GM12878 (cell line): ENCODE data around the gene KNSTRN. TPM values are rescaled to one million over a fixed set of nuclear protein-coding genes. Genes with fewer than 3 reads are reported as not detected.

ENCODE experiments used
- ATAC-seq: fragments of 200-7000 bp; cut with Tn5 transposase; 3 replicates; pipeline ENCODE4 v1.9.1; 2020; ENCODE audit warnings: mild to moderate bottlenecking, moderate library complexity
- BruUV-seq: library from RNA; stranded (reverse); fragments of 400-500 nt; replicated peaks from 2 replicates; lab custom pipeline; 2021; lab: Mats Ljungman, UMichigan
- CTCF ChIA-PET: fragments of 300-600 bp; sonication (Branson Sonifier 250); formaldehyde crosslinking; extraction: SDS; loops from one replicate; lab custom pipeline; 2021; ENCODE audit warnings: inconsistent platforms; lab: Yijun Ruan, JAX
- POLR2A ChIA-PET: fragments of 350-600 bp; formaldehyde crosslinking; extraction: SDS; loops from one replicate; lab custom pipeline; 2021; ENCODE audit warnings: inconsistent platforms; lab: Charles Lee
- RAD21 ChIA-PET: fragments of 300-600 bp; sonication (Branson Sonifier 250); formaldehyde crosslinking; loops from one replicate; lab custom pipeline; 2023; ENCODE audit warnings: antibody characterized with exemption; ENCODE audit not compliant: unreplicated experiment; lab: Charles Lee
- SMC1A ChIA-PET: fragments of 300-600 bp; sonication (Branson Sonifier 250); formaldehyde crosslinking; loops from one replicate; lab custom pipeline; 2023; ENCODE audit not compliant: unreplicated experiment, uncharacterized antibody; lab: Charles Lee
- DNase-seq: peaks from one replicate; pipeline ENCODE4 v3.0.0-alpha.2; 2011; ENCODE audit warnings: low read depth, low spot score
- FAIRE-seq: peaks from 3 replicates; lab custom pipeline; 2011; peaks lifted over from hg19 to GRCh38; lab: Jason Lieb, UNC
- H2AFZ ChIP-seq: 2 replicates; pipeline ENCODE4 v1.6.0; 2011; ENCODE audit warnings: low read depth, low read length, control low read depth; ENCODE audit not compliant: control insufficient read depth
- H3K27ac ChIP-seq: 2 replicates; pipeline ENCODE4 v1.5.1; 2011; ENCODE audit warnings: control low read depth; ENCODE audit not compliant: control insufficient read depth, insufficient read depth
- H3K27me3 ChIP-seq, 2 experiments: replicated peaks in 1 of 2; 2 replicates each; pipeline versions ENCODE4 v1.6.0 to v1.6.1; 2011; ENCODE audit warnings: low read length in 1 of 2; ENCODE audit not compliant: control insufficient read depth in 2 of 2, insufficient read depth in 2 of 2
- H3K36me3 ChIP-seq, 2 experiments: 2 replicates each; pipeline ENCODE4 v1.5.1; 2011; ENCODE audit warnings: low read length in 1 of 2; ENCODE audit not compliant: control insufficient read depth in 2 of 2, insufficient read depth in 2 of 2
- H3K4me1 ChIP-seq: 2 replicates; pipeline ENCODE4 v1.6.1; 2011; ENCODE audit warnings: mild to moderate bottlenecking, low read length, moderate library complexity, mixed read lengths; ENCODE audit not compliant: control insufficient read depth, insufficient read depth
- H3K4me2 ChIP-seq: 2 replicates; pipeline ENCODE4 v1.6.0; 2011; ENCODE audit warnings: control low read depth; ENCODE audit not compliant: control insufficient read depth, insufficient read depth
- H3K4me3 ChIP-seq: fragments of 200-600 bp; sonication (generic); 2 replicates; pipeline ENCODE4 v1.5.1; 2016
- H3K79me2 ChIP-seq: 2 replicates; pipeline ENCODE4 v1.6.0; 2011; ENCODE audit warnings: low read length; ENCODE audit not compliant: control insufficient read depth, insufficient read depth
- H3K9ac ChIP-seq: 2 replicates; pipeline ENCODE4 v1.8.0; 2011; ENCODE audit warnings: low read length, control low read depth, mixed read lengths; ENCODE audit not compliant: control insufficient read depth, insufficient read depth
- H3K9me3 ChIP-seq: replicated peaks from 3 replicates; pipeline ENCODE4 v1.5.1; 2011; ENCODE audit warnings: mild to moderate bottlenecking, low read length; ENCODE audit not compliant: control insufficient read depth, insufficient read depth
- H4K20me1 ChIP-seq: 2 replicates; pipeline ENCODE4 v1.6.0; 2011; ENCODE audit not compliant: control insufficient read depth, insufficient read depth
- BCL11A ChIP-seq: IDR thresholded peaks from 2 replicates; pipeline ENCODE4 v1.6.1; 2011; ENCODE audit warnings: low read depth, low read length
- BHLHE40 ChIP-seq, 2 experiments: fragments of 450-650 bp in 1 of 2; IDR thresholded peaks; 2 replicates each; pipeline ENCODE4 v1.6.1; 2011 to 2017; ENCODE audit warnings: low read depth in 2 of 2, borderline replicate concordance in 1 of 2, improper control_type of control experiment in 1 of 2, low read length in 1 of 2, mild to moderate bottlenecking in 1 of 2
- FOS ChIP-seq: IDR thresholded peaks from 3 replicates; pipeline ENCODE4 v1.6.1; 2011; ENCODE audit warnings: borderline replicate concordance; ENCODE audit not compliant: insufficient read length; ENCODE audit errors: extremely low read depth
- FOXK2 ChIP-seq: fragments of 450-650 bp; IDR thresholded peaks from 2 replicates; pipeline ENCODE4 v1.6.1; 2017; ENCODE audit warnings: mild to moderate bottlenecking, moderate library complexity
- GATAD2B ChIP-seq: fragments of 450-650 bp; conservative IDR thresholded peaks from 2 replicates; pipeline ENCODE4 v1.6.1; 2017; ENCODE audit warnings: low read depth, mild to moderate bottlenecking, moderate library complexity
- KAT2A ChIP-seq: conservative IDR thresholded peaks from 2 replicates; pipeline ENCODE4 v1.6.1; 2011; ENCODE audit warnings: low read depth, low read length; ENCODE audit not compliant: control insufficient read depth
- WGBS: methylation state at CpG from one replicate; pipeline ENCODE4 v1.1.6; 2016; ENCODE audit warnings: low lambda C conversion rate; ENCODE audit not compliant: insufficient replicate concordance, insufficient coverage; ENCODE audit errors: missing lambda C conversion rate; 5-methylcytosine and 5-hydroxymethylcytosine counted together
- in situ Hi-C: fragments of 300-500 bp; cut with MboI; formaldehyde crosslinking; loops from 9 replicates; pipeline ENCODE4 v1.14.3; 2018; ENCODE audit warnings: mixed read lengths
- intact Hi-C: fragments of 100-400 bp; cut with micrococcal nuclease; formaldehyde crosslinking; loops from one replicate; pipeline ENCODE4 v1.14.2; 2022; ENCODE audit not compliant: unreplicated experiment
- polyA plus RNA-seq, 11 experiments: library from polyadenylated mRNA; depleted of rRNA in 4 of 11; unstranded in 6 of 11; stranded (reverse) in 5 of 11; fragments of >200 nt; fragmentation: Nextera tagmentation in 4 of 11; fragmentation: Illumina TruSeq in 1 of 11; extraction: Ambion mirVana in 4 of 11; extraction: Trizol in 1 of 11; gene quantifications; 1 replicate in 1 of 11; 2 replicates in 10 of 11; pipeline versions ENCODE4 v1.2.1 to v1.2.3, GENCODE V29; 2011 to 2016; ENCODE audit warnings: inconsistent platforms in 2 of 11, missing spikeins in 2 of 11, low read depth in 1 of 11
- total RNA-seq, 4 experiments: library from RNA; depleted of rRNA in 3 of 4; stranded (reverse); fragments of >200 nt in 3 of 4; fragmentation: Illumina TruSeq in 1 of 4; extraction: Trizol in 1 of 4; gene quantifications; 2 replicates each; pipeline versions ENCODE4 v1.2.1 to v1.2.3, GENCODE V29; 2013 to 2021
- TF ChIP-seq, protein P1 (sequence below): fragments of 450-650 bp; IDR thresholded peaks from 2 replicates; pipeline ENCODE4 v1.6.1; 2018; ENCODE audit warnings: borderline replicate concordance, mild to moderate bottlenecking; ENCODE audit not compliant: partially characterized antibody
- TF ChIP-seq, protein P2 (sequence below): fragments of 450-650 bp; IDR thresholded peaks from 2 replicates; pipeline ENCODE4 v1.6.1; 2017; ENCODE audit warnings: antibody characterized with exemption, mild to moderate bottlenecking, moderate library complexity
- TF ChIP-seq, protein P3 (sequence below): IDR thresholded peaks from 2 replicates; pipeline ENCODE4 v1.6.1; 2012; ENCODE audit warnings: low read depth, low read length, improper control_type of control experiment
- TF ChIP-seq, protein P4 (sequence below): fragments of 450-650 bp; IDR thresholded peaks from 2 replicates; pipeline ENCODE4 v1.6.1; 2017; ENCODE audit warnings: mild to moderate bottlenecking, moderate library complexity

Gene KNSTRN
- total and polyA plus RNA-seq, 10 of the 15 experiments (the other 5 are each of a cell fraction or from before 2014, with no cell fraction given): 30.3 to 72.1 (median 47.1) TPM

DNA sequence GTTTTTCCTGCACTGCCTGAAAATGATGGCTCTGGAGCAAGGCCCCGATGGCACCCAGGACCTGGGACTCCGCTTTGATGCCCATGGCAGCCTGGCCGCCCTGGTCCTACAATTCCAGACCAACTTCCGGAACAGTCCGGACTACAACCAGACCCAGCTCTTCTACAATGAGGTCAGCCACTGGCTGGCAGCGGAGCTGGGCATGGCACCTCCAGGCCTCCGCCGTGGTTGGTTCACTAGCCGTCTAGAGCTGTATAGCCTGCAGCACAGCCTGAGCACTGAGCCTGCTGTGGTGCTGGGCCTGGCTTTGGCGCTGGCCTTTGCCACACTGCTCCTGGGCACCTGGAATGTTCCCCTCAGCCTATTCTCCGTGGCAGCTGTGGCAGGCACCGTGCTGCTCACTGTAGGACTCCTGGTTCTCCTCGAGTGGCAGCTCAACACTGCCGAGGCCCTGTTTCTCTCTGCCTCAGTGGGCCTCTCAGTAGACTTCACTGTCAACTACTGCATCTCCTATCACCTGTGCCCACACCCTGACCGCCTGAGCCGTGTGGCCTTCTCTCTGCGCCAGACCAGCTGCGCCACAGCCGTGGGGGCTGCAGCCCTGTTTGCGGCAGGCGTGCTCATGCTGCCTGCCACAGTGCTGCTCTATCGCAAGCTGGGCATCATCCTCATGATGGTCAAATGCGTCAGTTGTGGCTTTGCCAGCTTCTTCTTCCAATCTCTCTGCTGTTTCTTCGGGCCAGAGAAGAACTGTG is 13.6 kb upstream of the KNSTRN start (continued):
- no peak for TF ChIP-seq BHLHE40 (IDR thresholded peaks at IDR 0.05; ENCODE audit: borderline replicate concordance in 1 of 2, low read depth in 2 of 2, low read length in 1 of 2)
- TF ChIP-seq, protein P1, sequence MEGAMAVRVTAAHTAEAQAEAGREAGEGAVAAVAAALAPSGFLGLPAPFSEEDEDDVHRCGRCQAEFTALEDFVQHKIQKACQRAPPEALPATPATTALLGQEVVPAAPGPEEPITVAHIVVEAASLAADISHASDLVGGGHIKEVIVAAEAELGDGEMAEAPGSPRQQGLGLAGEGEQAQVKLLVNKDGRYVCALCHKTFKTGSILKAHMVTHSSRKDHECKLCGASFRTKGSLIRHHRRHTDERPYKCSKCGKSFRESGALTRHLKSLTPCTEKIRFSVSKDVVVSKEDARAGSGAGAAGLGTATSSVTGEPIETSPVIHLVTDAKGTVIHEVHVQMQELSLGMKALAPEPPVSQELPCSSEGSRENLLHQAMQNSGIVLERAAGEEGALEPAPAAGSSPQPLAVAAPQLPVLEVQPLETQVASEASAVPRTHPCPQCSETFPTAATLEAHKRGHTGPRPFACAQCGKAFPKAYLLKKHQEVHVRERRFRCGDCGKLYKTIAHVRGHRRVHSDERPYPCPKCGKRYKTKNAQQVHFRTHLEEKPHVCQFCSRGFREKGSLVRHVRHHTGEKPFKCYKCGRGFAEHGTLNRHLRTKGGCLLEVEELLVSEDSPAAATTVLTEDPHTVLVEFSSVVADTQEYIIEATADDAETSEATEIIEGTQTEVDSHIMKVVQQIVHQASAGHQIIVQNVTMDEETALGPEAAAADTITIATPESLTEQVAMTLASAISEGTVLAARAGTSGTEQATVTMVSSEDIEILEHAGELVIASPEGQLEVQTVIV: no peak
- TF ChIP-seq KAT2A: no peak

DNA sequence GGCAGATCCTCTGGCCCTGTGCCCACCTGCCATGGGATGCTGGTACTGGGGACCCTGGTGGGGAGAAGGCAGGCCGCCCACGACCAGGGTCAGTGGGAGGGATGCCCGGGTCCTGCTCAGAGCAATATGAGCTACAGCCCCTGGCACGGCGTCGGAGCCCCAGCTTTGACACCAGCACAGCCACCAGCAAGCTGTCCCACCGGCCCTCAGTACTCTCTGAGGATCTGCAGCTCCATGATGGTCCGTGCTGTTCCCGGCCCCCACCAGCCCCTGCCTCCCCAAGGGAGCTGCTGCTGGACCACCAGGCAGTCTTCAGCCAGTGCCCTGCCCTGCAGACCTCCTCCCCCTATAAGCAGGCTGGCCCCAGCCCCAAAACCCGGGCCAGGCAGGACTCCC is 13.0 kb upstream of the KNSTRN start:
- Histone ChIP-seq H3K27ac (no peak overlapping the region), H3K36me3 (no peaks in the 10 kb centered on the region), H2AFZ (no peak overlapping the region), H3K4me1 (peaks cover 8% of the 10 kb centered on the region), H3K27me3 (peaks cover 3 to 5% of the 10 kb centered on the region in 2 experiments), H3K79me2 (no peaks in the 10 kb centered on the region), H3K4me3 (no peak overlapping the region), H3K9ac (no peak overlapping the region), H4K20me1 (no peaks in the 10 kb centered on the region), H3K9me3 (no peaks in the 10 kb centered on the region), H3K4me2 (no peak overlapping the region)
- no TSS peak for BruUV-seq
- ChIA-PET CTCF (interaction anchor here (1.5 to 7.5 kb wide), 4 partner anchors 26 to 53 kb away, joined by 3 to 58 read pairs (median 29); partner anchors contain the start of gene IVD), SMC1A (interaction anchor here (1.2 to 2.4 kb wide), 2 partner anchors 38 to 53 kb away, joined by 4 to 8 read pairs; no protein-coding TSS in a partner anchor), POLR2A (interaction anchor here (0.6 kb wide), 1 partner anchor 807 kb away, joined by 6 read pairs; no protein-coding TSS in a partner anchor), RAD21 (interaction anchor here (0.8 to 1.4 kb wide), 3 partner anchors 8 to 53 kb away, joined by 3 read pairs; no protein-coding TSS in a partner anchor)
- 59% methylated on average over 10 of the region's 10 CpGs for WGBS
- DNase-seq (no peak), ATAC-seq (no peak), FAIRE-seq (no peak)
- intact Hi-C loops (no loop called here), in situ Hi-C loops (no loop called here)
- TF ChIP-seq, protein P2, sequence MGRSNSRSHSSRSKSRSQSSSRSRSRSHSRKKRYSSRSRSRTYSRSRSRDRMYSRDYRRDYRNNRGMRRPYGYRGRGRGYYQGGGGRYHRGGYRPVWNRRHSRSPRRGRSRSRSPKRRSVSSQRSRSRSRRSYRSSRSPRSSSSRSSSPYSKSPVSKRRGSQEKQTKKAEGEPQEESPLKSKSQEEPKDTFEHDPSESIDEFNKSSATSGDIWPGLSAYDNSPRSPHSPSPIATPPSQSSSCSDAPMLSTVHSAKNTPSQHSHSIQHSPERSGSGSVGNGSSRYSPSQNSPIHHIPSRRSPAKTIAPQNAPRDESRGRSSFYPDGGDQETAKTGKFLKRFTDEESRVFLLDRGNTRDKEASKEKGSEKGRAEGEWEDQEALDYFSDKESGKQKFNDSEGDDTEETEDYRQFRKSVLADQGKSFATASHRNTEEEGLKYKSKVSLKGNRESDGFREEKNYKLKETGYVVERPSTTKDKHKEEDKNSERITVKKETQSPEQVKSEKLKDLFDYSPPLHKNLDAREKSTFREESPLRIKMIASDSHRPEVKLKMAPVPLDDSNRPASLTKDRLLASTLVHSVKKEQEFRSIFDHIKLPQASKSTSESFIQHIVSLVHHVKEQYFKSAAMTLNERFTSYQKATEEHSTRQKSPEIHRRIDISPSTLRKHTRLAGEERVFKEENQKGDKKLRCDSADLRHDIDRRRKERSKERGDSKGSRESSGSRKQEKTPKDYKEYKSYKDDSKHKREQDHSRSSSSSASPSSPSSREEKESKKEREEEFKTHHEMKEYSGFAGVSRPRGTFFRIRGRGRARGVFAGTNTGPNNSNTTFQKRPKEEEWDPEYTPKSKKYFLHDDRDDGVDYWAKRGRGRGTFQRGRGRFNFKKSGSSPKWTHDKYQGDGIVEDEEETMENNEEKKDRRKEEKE: no peak
- no peak for TF ChIP-seq FOXK2
- TF ChIP-seq, protein P3, sequence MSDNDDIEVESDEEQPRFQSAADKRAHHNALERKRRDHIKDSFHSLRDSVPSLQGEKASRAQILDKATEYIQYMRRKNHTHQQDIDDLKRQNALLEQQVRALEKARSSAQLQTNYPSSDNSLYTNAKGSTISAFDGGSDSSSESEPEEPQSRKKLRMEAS: no peak
- no peak for TF ChIP-seq FOS
- TF ChIP-seq KAT2A: no peak
- TF ChIP-seq, protein P4, sequence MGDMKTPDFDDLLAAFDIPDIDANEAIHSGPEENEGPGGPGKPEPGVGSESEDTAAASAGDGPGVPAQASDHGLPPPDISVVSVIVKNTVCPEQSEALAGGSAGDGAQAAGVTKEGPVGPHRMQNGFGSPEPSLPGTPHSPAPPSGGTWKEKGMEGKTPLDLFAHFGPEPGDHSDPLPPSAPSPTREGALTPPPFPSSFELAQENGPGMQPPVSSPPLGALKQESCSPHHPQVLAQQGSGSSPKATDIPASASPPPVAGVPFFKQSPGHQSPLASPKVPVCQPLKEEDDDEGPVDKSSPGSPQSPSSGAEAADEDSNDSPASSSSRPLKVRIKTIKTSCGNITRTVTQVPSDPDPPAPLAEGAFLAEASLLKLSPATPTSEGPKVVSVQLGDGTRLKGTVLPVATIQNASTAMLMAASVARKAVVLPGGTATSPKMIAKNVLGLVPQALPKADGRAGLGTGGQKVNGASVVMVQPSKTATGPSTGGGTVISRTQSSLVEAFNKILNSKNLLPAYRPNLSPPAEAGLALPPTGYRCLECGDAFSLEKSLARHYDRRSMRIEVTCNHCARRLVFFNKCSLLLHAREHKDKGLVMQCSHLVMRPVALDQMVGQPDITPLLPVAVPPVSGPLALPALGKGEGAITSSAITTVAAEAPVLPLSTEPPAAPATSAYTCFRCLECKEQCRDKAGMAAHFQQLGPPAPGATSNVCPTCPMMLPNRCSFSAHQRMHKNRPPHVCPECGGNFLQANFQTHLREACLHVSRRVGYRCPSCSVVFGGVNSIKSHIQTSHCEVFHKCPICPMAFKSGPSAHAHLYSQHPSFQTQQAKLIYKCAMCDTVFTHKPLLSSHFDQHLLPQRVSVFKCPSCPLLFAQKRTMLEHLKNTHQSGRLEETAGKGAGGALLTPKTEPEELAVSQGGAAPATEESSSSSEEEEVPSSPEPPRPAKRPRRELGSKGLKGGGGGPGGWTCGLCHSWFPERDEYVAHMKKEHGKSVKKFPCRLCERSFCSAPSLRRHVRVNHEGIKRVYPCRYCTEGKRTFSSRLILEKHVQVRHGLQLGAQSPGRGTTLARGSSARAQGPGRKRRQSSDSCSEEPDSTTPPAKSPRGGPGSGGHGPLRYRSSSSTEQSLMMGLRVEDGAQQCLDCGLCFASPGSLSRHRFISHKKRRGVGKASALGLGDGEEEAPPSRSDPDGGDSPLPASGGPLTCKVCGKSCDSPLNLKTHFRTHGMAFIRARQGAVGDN: no peak
- no peak for TF ChIP-seq BCL11A
- no peak for TF ChIP-seq GATAD2B
